ENCODE data around the gene VNN1.

VNN1 gene

GRCh38 chr6:132634796-132635195, 79.1 kb downstream of the VNN1 start:
- H3F3A ChIP-seq (ENCODE audit: insufficient read depth): no peaks in the 10 kb centered on the region
- H3K27me3 ChIP-seq (ENCODE audit: low read length): no peaks in the 10 kb centered on the region
- H3K4me2 ChIP-seq (ENCODE audit: low read depth, low read length, poor library complexity, severe bottlenecking): no peak overlapping the region
- H3K4me3 ChIP-seq (ENCODE audit: insufficient read depth, low read length, poor library complexity, severe bottlenecking): no peak overlapping the region
- H3K9ac ChIP-seq (ENCODE audit: low read length): no peak overlapping the region
- no peaks in the 10 kb centered on the region for H3K9me3 ChIP-seq (ENCODE audit: insufficient read depth, low read length)
- H4K20me1 ChIP-seq (ENCODE audit: low read depth, low read length): no peaks in the 10 kb centered on the region
- no peaks in the 10 kb centered on the region for H3K36me3 ChIP-seq (ENCODE audit: low read length)
- TF ChIP-seq CTCF (IDR thresholded peaks at IDR 0.05; ENCODE audit: insufficient read depth, low read length, poor library complexity, severe bottlenecking) (no peak), EZH2phosphoT487 (conservative IDR thresholded peaks at IDR 0.05; ENCODE audit: low read length) (no peak)
- H2AFZ ChIP-seq (ENCODE audit: low read depth, low read length, severe bottlenecking): no peak overlapping the region
- no peaks in the 10 kb centered on the region for H3K79me2 ChIP-seq (ENCODE audit: insufficient read depth, low read length)
- H3K27ac ChIP-seq (ENCODE audit: low read depth, low read length): no peak overlapping the region
- no peaks in the 10 kb centered on the region for H3K9me2 ChIP-seq (replicated peaks; ENCODE audit: insufficient read depth, low read length)

GRCh38 chr6:132633362-132633761, 80.5 kb downstream of the VNN1 start:
- H3K79me2 ChIP-seq (ENCODE audit: insufficient read depth, low read length): no peaks in the 10 kb centered on the region
- H3F3A ChIP-seq (ENCODE audit: insufficient read depth): no peaks in the 10 kb centered on the region
- H3K4me3 ChIP-seq (ENCODE audit: insufficient read depth, low read length, poor library complexity, severe bottlenecking): no peak overlapping the region
- H3K4me2 ChIP-seq (ENCODE audit: low read depth, low read length, poor library complexity, severe bottlenecking): no peak overlapping the region
- H2AFZ ChIP-seq (ENCODE audit: low read depth, low read length, severe bottlenecking): no peak overlapping the region
- TF ChIP-seq CTCF (IDR thresholded peaks at IDR 0.05; ENCODE audit: insufficient read depth, low read length, poor library complexity, severe bottlenecking): no peak
- TF ChIP-seq EZH2phosphoT487 (conservative IDR thresholded peaks at IDR 0.05; ENCODE audit: low read length): no peak
- no peaks in the 10 kb centered on the region for H3K9me3 ChIP-seq (ENCODE audit: insufficient read depth, low read length)
- H3K27ac ChIP-seq (ENCODE audit: low read depth, low read length): no peak overlapping the region
- no peaks in the 10 kb centered on the region for H4K20me1 ChIP-seq (ENCODE audit: low read depth, low read length)
- no peaks in the 10 kb centered on the region for H3K27me3 ChIP-seq (ENCODE audit: low read length)
- H3K36me3 ChIP-seq (ENCODE audit: low read length): no peaks in the 10 kb centered on the region
- H3K9ac ChIP-seq (ENCODE audit: low read length): no peak overlapping the region
- no peaks in the 10 kb centered on the region for H3K9me2 ChIP-seq (replicated peaks; ENCODE audit: insufficient read depth, low read length)

Measured in SU-DHL-6 (cell line).